ENCODE results near the gene CROCC2.

GRCh38 chr2:240902615-240903041, 3.5 kb upstream of the CROCC2 start:
- TF ChIP-seq, protein P1, sequence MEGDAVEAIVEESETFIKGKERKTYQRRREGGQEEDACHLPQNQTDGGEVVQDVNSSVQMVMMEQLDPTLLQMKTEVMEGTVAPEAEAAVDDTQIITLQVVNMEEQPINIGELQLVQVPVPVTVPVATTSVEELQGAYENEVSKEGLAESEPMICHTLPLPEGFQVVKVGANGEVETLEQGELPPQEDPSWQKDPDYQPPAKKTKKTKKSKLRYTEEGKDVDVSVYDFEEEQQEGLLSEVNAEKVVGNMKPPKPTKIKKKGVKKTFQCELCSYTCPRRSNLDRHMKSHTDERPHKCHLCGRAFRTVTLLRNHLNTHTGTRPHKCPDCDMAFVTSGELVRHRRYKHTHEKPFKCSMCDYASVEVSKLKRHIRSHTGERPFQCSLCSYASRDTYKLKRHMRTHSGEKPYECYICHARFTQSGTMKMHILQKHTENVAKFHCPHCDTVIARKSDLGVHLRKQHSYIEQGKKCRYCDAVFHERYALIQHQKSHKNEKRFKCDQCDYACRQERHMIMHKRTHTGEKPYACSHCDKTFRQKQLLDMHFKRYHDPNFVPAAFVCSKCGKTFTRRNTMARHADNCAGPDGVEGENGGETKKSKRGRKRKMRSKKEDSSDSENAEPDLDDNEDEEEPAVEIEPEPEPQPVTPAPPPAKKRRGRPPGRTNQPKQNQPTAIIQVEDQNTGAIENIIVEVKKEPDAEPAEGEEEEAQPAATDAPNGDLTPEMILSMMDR (conservative IDR thresholded peaks at IDR 0.05; ENCODE audit: low read length): no peak
- TF ChIP-seq EZH2phosphoT487 (IDR thresholded peaks at IDR 0.05; ENCODE audit: borderline replicate concordance, low read depth, low read length): no peak
